Dedifferentiated amniotic fluid mesenchymal stem cell (primary cell): Measurements from ENCODE around the gene LCLAT1.
A peak's percentile ranks its signal among the peaks of the same experiment; 100 is the strongest.

Experiments used
- DNase-seq: peaks from one replicate; pipeline ENCODE4 v3.0.0-alpha.2; 2016; ENCODE audit errors: extremely low spot score

LCLAT1 gene

DNA sequence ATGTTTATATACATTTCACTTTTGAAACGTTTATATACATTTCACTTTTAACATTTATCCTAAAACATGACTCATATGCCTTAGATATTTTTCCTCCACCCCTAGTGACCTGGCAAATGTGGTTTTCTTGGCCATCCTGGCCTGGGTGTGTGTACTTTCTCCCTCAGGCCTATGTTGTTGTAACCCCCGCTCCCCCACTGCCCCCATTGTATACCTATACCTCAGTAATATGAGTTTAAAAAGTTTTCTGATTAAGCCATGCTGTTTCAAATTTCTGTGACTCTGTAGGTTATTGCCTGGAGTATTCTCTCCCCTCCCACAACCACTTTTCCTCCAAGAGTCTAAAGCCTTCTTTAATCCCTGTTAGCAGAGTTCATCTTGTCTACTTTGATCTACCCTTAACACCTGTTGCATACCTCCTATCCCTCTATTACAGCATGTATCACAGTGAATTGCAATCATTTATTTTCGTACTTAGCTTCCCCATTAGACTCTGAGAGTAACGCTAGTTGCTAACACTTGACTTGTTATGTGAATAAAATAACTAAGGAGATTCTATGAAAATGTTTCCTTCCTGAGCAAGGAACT lies 67.9 kb downstream of the LCLAT1 start:
- no peak for DNase-seq

DNA sequence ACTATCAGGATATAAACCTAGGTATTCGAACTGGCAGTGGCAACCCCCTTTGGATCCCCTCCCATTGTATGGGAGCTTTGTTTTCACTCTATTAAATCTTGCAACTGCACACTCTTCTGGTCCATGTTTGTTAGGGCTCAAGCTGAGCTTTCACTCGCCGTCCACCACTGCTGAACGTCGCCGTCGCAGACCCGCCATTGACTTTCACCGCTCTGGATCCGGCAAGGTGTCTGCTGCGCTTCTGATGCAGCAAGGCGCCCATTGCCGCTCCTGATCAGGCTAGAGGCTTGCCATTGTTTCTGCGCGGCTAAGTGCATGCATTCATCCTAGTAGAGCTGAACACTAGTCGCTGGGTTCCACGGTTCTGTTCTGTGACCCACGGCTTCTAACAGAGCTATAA lies 69.1 kb downstream of the LCLAT1 start:
- no peak for DNase-seq

DNA sequence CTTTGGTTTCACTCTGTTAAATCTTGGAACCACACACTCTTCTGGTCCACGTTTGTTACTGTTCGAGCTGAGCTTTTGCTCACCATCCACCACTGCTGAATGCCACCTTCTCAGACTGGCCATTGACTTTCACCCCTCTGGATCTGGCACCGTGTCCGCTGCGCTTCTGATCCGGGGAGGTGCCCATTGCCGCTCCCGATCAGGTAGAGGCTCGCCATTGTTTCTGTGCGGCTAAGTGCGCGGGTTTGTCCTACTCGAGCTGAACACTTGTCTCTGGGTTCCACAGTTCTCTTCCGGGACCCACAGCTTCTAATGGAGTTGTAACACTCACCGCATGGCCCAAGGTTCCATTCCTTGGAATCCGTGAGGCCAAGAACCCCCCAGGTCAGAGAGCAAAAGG lies 72.8 kb downstream of the LCLAT1 start:
- no peak for DNase-seq

DNA sequence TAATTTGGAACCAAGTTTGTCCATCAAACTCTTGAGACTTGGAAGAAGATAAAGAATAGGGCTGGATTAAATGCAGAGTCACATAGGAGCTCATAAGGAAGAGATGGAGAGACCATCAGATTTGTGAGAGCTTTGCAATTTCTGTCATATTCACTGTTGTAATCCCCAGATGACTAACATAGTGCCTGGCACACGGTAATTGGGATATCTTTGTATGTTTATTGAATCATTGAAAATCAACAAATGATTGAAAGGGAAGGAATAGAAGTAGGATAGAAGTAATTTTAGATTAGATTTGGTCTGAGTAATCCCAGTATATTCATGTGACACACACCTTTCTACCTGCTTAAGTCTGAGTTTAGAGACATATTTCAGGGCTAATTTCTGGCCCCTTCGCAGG lies 75.4 kb downstream of the LCLAT1 start:
- no peak for DNase-seq

DNA sequence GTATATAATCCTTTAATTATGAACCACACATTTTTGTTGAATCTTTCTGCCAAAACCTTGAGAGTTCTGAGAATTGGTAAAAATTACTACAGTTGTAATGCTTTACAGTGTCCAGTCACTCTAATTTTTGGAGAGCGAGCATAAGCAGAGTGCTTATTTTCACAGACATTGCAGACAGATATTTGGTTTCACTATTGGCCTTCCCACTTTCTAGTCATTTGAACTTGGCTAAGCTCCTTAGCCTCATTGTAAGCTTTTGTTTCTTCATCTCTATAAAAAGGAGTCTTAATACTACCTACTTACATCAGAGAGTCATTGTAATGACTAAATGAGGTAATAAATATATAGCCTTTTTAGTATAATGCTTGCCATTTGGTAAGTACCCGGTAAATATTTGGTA lies 80.4 kb downstream of the LCLAT1 start:
- DNase-seq: no peak

DNA sequence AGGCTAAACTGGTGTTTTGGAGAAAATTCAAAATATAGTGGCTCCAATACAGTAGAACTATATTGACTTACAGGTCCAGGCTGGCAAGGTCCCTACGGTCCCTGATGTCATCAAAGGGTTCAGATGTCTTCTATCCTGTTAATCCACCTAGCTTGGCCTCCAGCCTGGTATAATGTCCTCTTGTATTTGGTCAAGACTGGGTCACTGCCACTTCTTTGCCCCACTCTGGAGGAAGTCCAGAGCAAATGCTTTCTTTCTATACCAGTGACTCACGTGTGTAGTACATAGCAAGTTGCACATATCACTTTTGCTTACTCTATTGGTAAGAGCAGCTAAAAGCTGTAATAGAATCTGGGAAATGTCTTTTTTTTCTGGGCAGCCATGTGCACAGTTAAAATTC lies 80.8 kb downstream of the LCLAT1 start:
- peak; percentile 25 for DNase-seq

DNA sequence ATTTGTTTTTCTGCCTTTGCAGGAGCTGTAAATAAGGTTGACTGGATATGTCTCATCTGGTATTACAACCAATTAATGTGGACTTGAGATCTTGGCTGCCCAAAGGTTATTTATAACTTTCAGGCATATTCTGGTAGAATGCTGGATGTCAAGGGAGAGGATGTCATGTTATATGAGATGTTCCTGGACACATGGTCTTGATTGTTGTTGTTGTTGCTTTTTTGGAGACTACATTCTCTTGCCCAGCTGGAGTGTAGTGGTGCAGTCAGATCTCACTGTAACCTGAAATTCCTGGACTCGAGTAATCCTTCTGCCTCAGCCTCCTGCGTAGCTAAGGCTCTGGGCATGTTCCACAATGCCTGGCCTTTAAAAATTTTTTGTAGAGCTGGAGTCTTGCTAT lies 83.3 kb downstream of the LCLAT1 start:
- DNase-seq: no peak

DNA sequence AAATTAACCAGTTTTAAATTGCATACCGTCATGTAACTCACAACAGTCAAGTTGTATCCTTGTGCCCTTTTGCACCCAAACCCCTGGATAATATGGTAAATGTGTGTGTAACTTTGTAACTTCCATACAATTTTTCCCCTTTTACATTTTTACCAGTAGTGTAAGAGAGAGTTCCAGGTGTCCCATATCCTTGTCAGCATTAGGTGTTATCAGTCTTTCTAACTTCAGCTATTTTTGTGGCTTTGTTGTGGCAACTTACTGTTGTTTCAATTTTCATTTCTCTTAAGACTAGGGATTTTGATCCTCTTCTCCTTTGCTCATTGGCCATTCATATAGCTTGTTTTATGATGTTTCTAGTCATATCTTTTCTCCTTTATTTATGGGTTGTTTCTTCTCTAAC lies 94.6 kb downstream of the LCLAT1 start:
- no peak for DNase-seq

DNA sequence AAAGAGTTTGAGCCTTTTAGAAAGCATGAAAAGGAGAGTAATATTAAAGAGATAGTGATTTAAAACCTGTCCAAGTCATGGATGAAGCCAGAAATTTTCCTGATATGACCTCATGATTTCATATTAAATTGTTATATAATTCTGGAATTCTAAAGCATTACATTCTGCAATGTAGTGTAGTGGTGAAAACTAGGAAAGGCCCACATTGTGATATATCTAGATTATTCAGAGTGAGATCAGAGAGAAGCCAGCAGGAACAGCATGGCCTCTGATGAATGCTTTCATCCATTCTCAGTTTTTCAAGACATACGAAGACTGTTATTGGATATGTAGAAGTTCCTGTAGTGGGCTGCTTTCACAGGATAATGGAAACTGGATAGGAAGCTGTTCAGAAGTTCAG lies 98.8 kb downstream of the LCLAT1 start:
- no peak for DNase-seq

DNA sequence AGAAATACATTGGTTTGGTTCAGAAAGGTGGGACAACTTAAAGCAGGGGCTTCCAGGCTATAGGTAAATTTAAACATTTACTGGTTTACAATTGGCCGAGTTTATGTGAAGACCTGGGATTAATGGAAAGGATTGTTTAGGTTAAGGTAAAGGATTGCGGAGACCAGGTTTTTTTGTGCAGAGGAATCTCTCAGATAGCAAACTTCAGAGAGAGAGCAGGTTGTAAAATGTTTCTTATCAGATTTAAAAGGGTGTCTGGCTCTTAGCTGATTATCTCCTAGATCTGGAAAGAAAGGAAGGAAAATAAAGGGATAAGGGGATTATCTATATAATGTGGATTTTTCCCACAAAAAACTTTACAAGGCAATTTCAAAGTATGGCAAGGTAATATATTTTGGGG lies 101.3 kb downstream of the LCLAT1 start:
- DNase-seq: no peak

DNA sequence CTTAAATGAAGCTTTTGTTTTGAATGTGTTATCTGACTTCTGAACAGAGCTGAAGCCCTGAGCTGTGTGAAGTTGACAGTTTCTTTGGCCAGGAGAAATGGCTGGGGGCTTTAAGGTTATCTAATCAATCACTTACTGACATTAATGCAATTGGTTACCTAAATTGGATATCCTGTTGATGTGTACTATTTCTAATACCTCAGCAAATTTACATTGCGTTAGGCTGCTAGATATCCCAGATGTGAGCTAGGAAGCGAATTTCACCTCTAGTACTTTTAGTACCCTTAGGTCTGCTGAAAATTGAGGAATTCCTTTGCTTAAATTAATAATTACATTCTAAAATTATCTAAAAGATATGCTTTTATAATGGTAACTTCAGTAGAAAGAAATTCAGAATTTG lies 102.0 kb downstream of the LCLAT1 start:
- no peak for DNase-seq

DNA sequence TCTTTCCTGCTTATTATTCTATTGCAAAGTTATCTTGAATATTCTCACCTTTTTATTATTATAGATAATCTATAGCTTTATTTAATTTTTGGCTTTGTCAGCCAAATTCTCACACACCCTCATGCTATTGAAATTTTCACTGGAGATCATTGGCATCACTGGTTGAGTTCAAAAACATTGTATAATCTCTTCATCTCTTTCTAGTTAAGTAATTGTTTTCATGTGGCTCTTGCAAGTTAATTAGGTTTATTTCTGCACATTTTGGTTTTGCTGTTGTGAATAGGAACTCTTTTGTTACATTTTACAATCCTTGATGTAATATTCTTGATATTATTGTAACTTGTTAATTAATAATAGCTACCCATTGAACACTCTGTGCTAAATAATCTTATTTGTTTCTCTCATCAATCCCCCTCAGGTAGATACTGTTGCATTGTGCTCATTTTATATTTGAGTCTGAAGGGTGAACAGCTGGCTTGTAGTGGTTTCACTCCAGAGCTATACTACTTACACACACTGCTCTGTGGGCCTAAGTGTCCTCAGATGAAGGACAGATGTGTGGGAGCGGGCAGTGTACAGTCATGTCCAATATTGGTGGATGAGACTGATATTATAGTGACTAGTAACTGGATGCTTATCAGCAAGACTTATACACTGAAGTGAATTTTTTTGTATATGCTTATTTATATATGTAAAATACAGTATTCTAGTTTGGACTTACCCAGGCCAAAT lies 112.7 kb downstream of the LCLAT1 start:
- DNase-seq: no peak

DNA sequence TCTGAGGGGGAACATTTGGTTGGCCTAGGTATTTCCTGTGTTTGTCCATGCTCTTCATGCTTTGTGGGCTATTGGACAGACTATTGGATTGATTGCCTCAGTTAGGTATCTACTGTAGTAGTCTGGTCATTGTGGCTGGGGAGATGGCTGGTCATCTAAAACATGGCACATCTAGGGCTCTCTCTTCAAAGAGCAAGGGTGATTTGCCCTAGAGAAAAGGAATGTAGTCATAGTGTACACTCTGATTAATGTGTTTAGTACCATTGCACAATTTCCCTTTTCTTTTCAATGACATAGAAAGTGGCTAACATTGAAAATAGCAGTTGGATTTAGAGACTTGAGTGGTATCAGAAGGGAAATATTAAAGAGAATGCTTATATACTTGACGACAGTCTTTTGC lies 114.3 kb downstream of the LCLAT1 start:
- DNase-seq: no peak

DNA sequence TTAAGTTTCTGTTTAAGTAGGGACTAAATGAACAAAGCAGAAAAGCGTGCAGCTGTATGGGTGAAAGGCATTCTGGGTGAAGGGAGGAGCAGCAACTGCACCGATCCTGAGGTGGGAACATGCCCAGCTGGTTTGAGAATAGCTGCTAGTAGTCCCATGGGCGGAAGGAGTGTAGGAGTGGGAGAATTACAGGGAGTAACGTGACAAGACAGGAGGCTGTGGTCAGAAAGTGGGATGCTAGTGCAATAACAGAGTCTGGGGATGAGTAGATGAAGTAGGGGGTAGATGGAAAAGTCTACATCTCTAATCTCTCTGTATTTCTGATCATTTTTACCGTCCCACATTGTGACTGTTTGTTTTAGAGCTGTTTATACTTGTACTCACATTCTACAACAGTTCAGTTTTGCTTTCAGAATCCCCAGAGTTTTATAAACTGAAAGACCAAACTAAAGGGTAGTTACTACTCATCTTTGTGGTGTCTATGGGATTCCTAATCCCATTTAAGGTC lies 118.9 kb downstream of the LCLAT1 start:
- no peak for DNase-seq

DNA sequence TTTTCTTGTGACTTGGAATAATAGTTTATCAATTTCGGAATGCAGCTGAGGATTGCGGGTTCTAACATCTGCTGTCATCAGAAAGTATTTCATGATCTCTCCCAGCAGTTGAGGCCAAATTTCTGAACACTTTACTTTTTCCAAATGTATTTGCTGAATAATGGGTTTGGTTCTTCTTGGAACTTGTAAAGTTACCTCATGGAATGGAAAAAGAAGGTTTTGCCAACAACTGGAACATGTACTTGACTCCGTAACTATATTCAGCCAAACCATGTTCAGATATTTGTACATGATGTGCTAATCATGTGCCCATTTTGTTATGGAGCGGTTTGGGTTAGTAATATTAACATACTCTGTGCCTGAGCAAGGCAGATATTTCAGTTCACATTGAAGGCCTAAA lies 119.6 kb downstream of the LCLAT1 start:
- DNase-seq: no peak

DNA sequence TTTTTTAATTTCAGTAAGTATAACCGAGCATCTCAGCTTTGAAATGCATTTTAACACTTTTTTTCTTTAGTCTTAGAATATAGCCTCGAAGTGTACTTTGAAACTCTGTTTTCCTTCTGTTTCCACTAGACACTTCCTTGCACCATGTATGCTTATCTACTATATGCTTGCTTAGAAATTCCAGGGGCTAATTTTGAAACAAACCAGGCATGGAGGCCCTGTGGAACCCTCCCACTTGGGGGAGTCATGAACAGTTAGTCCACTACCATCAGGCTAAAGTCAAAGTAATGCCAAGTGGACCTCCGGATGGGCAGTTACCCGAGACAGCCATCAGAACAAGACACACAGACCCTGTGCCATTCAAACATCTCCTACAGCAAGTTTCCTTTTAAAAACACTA lies 120.3 kb downstream of the LCLAT1 start:
- no peak for DNase-seq

DNA sequence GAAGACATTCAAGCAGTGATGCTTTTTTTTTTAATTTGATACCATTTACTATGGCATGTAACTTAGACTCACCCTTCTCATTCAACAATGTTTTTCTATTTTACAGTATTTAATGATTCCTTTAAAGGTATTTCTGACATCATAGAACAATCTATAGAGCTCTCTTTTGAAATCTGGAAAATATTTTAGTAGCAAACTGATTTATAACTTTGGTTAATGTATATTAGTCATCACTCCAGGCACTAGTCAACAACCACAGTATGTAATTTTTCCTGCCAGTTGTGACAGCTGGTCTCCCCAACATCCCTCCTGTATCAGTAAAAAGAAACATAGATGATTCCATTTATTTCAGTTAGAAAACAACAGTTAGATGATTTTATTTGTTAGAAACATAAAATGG lies 122.9 kb downstream of the LCLAT1 start:
- DNase-seq: no peak

DNA sequence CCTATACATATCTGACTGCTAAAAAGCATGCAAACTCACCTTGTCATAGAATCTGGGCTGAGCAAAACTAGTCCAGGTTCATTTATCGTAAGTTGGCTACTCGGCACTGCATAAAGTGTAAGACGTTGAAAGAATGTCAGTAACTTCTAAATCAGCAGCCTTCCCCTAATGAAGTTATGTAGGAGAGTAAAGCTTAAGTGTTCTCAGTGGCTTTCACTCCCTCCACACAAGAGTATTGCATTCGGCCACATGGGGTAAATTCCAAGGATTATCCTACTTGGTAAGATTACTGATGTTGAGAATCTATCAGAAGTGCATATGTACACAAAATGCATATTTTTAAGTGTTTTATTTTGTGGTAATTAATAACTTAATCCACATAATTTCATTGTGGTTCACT lies 130.1 kb downstream of the LCLAT1 start:
- no peak for DNase-seq

DNA sequence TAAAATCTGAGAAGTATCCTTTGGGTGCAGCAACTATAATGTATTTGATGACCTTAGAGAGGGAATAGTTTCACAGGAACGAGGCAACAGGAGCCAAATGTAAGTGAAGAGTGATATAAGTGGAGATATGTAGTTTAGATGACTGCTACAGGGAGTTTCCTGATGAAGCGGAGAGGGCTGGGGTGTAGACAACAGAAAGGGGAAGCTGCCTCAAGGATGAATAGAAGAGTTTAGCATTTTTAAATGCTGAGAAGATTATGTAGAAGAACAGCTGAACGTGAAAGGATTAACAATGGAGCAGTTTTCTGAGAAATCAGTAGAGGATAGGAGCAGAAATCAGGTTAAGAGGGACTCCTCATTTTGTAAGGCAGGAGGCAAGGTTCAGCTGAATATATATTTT lies 133.3 kb downstream of the LCLAT1 start:
- DNase-seq: no peak

DNA sequence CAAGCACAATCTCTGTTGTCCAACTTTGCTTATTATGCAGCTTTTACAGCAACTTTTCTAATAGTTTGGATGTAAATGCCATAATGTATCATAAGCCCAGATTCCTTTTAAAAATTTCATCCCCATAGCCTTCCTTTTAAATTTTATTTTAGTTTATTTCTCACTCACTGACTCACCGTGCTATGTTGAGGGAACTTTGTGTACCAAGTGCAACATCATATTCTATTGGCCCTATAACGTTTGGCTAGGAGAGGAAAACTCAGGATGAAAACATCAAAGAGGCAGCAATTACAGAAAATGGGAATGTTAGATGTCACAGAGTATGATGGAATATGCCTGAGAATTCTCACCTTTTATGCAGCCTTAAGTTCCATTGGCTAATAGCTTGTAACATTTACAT lies 135.5 kb downstream of the LCLAT1 start:
- no peak for DNase-seq

DNA sequence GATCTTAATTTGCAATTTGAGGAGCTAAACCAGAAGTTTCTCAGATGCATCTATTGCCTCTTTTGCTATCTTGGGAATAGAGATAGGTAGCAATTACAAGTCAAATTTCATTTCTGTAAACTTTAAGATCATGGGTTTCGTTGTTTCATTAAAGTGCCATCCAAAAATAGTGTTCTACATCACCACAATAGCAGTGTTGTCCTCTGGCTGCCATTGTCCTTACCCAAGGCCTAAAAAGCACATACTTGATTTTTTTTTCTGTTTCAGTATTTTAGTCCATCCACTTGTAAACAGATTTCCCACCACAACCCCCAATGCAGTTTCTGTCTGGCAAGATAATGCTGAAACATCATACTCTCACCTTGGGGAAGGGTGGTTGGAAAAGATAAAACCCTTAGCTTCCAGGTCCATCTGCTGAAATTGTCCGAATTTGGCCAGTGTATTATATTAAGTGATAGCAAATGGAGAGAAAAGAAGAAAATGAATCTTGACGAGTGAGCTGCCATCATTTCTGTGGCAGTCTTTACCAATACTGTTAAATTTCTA lies 136.2 kb downstream of the LCLAT1 start:
- DNase-seq: no peak

DNA sequence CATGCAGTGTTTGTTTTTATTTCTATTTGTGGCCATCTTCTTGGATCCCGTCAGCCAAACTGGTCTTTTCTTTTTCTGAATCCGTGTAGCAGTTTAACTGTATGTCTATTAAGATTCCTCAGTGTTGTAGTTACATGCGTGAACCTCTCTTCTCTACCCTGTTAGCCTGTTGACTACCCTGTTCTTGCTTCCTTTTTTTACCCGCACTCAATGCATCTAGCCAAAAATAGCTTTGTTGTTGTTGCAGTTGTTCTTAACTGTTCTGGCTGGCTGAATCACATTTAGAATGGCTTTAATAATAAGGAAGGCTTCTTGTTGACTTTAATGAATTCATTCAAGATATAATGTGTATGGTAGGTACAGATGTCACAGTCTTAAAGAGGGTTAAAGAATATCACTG lies 137.1 kb downstream of the LCLAT1 start:
- no peak for DNase-seq

DNA sequence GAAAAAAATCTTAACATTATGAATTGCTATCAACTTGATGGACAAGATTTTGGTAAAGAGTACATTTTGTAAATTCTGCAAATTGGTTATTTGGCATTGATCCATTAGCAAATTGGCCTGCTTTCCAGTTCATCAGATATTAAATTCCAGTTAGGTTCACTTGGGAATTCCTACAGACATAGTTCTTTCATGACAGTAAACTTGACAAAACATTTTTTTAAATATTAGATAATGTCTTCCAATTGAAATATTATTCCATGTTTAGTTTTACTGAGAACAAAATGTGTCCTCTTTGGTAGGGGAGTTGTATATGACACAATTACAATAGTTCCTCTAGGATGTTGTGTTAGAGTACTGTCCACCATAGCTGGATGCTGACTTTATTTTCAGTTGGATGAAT lies 141.9 kb downstream of the LCLAT1 start:
- DNase-seq: no peak

DNA sequence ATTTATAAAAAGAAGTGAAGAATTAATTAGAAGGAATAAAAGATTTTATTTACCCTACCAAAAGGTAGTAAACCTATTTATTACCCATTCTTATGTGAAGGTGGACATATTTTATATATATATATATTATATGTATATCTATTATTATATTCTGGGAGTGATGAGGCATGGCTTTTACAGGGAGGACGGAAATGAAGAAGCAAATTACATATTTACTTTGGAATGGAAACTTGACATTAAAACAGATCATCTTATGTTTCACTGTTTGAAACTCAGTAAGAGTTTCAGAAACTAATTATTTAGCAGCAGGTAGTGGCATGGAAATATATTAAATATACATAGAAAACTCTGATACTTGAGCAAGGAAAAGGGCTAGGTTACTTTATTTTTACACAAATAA lies 143.4 kb downstream of the LCLAT1 start:
- DNase-seq: no peak
